Measurements from ENCODE around the gene SEMA5A. TPM values are rescaled to one million over a fixed set of nuclear protein-coding genes. Genes with fewer than 3 reads are reported as not detected.
A peak's percentile ranks its signal among the peaks of the same experiment; 100 is the strongest.

The SEMA5A gene
- polyA plus RNA-seq, 1 of the 3 experiments (the other 2 are of a cell fraction) = 0.58 TPM

DNA sequence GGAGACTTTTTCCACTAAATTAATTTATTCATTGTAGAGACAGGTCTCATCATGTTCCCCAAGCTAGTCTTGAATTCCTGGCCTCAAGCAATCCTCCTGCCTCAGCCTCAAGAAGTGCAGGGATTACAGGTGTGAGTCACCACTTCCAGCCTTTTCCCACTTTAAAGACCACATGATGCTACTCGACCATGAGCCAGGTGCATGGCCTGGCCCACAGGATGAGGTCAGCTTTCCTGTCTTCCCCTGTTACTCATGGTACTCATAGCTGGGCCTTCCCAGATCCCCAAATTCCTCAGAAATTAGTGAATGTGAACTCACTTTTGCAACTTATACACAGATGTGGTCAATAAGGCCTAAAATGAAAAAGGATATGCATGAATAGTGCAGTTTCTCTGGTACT lies 395.9 kb downstream of the SEMA5A start:
- H3K4me3 ChIP-seq (ENCODE audit: low read depth in 2 of 2, low read length in 1 of 2) = no peak overlapping the region
- H2AFZ ChIP-seq (ENCODE audit: low read depth) = no peak overlapping the region
- no peaks in the 10 kb centered on the region for H3K9me2 ChIP-seq
- no peak for DNase-seq
- no peaks in the 10 kb centered on the region for H4K20me1 ChIP-seq (ENCODE audit: insufficient read depth)
- H3K4me1 ChIP-seq (ENCODE audit: control insufficient read depth in 1 of 2, insufficient read depth in 2 of 2, low read depth in 1 of 2, low read length in 1 of 2) = no peaks in the 10 kb centered on the region
- no peak overlapping the region for H3K4me2 ChIP-seq
- no peaks in the 10 kb centered on the region for H3K79me2 ChIP-seq (ENCODE audit: insufficient read depth)
- no peaks in the 10 kb centered on the region for H3K36me3 ChIP-seq (replicated peaks in 1 of 2; ENCODE audit: control insufficient read depth in 1 of 2, insufficient read depth in 2 of 2, low read length in 1 of 2)
- H3K27me3 ChIP-seq (ENCODE audit: insufficient read depth) = no peaks in the 10 kb centered on the region
- no peak for TF ChIP-seq ELF1 (IDR thresholded peaks at IDR 0.05)
- TF ChIP-seq, protein P1, sequence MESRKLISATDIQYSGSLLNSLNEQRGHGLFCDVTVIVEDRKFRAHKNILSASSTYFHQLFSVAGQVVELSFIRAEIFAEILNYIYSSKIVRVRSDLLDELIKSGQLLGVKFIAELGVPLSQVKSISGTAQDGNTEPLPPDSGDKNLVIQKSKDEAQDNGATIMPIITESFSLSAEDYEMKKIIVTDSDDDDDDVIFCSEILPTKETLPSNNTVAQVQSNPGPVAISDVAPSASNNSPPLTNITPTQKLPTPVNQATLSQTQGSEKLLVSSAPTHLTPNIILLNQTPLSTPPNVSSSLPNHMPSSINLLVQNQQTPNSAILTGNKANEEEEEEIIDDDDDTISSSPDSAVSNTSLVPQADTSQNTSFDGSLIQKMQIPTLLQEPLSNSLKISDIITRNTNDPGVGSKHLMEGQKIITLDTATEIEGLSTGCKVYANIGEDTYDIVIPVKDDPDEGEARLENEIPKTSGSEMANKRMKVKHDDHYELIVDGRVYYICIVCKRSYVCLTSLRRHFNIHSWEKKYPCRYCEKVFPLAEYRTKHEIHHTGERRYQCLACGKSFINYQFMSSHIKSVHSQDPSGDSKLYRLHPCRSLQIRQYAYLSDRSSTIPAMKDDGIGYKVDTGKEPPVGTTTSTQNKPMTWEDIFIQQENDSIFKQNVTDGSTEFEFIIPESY (IDR thresholded peaks at IDR 0.05; ENCODE audit: borderline replicate concordance, low read depth) = no peak
- no peak for TF ChIP-seq SIN3A (IDR thresholded peaks at IDR 0.05; ENCODE audit: borderline replicate concordance, low read depth, low read length)
- TF ChIP-seq FOSL2 (IDR thresholded peaks at IDR 0.05; ENCODE audit: borderline replicate concordance, low read depth) = peak; percentile 20; the same call in 1 of the 2 replicates
- TF ChIP-seq TCF12 (IDR thresholded peaks at IDR 0.05) = peak; percentile 40; the same call in 1 of the 2 replicates
- peak; percentile 40; the same call in 1 of the 2 replicates for TF ChIP-seq MAX (IDR thresholded peaks at IDR 0.05; ENCODE audit: low read depth)
- no peak overlapping the region for H3K9ac ChIP-seq
- WGBS (ENCODE audit: low lambda C conversion rate) = 25% methylated on average over 1 of the region's 1 CpG
- ChIA-PET POLR2A (interaction anchor here (0.6 kb wide), 1 partner anchor 353 kb away, joined by 3 read pairs; no protein-coding TSS in a partner anchor), CTCF (no interaction called here)
- H3K9me3 ChIP-seq = no peaks in the 10 kb centered on the region
- no peak overlapping the region for H3K27ac ChIP-seq (ENCODE audit: low read depth in 2 of 2, low read length in 1 of 2)
- H3F3A ChIP-seq (replicated peaks; ENCODE audit: insufficient read depth) = no peaks in the 10 kb centered on the region

DNA sequence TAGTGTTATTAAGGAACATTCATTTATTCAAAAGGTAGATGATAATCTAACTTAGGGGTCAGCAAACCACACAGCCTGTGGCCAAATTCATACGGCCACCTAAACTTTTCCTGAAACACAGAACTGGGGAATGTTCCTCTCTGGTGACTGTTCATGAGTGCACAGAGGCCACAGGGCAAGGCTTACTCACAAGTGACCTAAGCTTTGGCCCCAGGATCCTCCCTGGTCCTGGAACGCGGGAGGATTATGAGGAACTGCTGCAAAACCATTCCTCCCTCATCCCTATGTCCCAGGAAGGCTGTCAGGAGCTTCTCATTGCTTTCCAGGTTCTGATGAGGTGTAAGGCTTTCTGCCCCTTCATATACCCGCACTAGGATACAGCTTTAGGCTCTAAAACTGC lies 397.6 kb downstream of the SEMA5A start:
- H4K20me1 ChIP-seq (ENCODE audit: insufficient read depth) = no peaks in the 10 kb centered on the region
- no peaks in the 10 kb centered on the region for H3K27me3 ChIP-seq (ENCODE audit: insufficient read depth)
- no peaks in the 10 kb centered on the region for H3K4me1 ChIP-seq (ENCODE audit: control insufficient read depth in 1 of 2, insufficient read depth in 2 of 2, low read depth in 1 of 2, low read length in 1 of 2)
- H3K36me3 ChIP-seq (replicated peaks in 1 of 2; ENCODE audit: control insufficient read depth in 1 of 2, insufficient read depth in 2 of 2, low read length in 1 of 2) = no peaks in the 10 kb centered on the region
- no peaks in the 10 kb centered on the region for H3K9me3 ChIP-seq
- no peak overlapping the region for H2AFZ ChIP-seq (ENCODE audit: low read depth)
- ChIA-PET CTCF (interaction anchor here (1.1 kb wide), 1 partner anchor 8 kb away, joined by 3 read pairs; no protein-coding TSS in a partner anchor), POLR2A (no interaction called here)
- WGBS (ENCODE audit: low lambda C conversion rate) = 59% methylated on average over 4 of the region's 4 CpGs
- H3K27ac ChIP-seq (ENCODE audit: low read depth in 2 of 2, low read length in 1 of 2) = no peak overlapping the region
- no peak overlapping the region for H3K9ac ChIP-seq
- no peak for DNase-seq
- H3K4me2 ChIP-seq = no peak overlapping the region
- no peaks in the 10 kb centered on the region for H3K9me2 ChIP-seq
- TF ChIP-seq GABPA (IDR thresholded peaks at IDR 0.05; ENCODE audit: low read depth) = no peak
- TF ChIP-seq TEAD4 (IDR thresholded peaks at IDR 0.05; ENCODE audit: borderline replicate concordance, insufficient read depth) = no peak
- TF ChIP-seq RXRA (IDR thresholded peaks at IDR 0.05; ENCODE audit: borderline replicate concordance, low read depth) = no peak
- TF ChIP-seq PBX3 (IDR thresholded peaks at IDR 0.05) = no peak
- no peak for TF ChIP-seq FOXM1 (IDR thresholded peaks at IDR 0.05; ENCODE audit: low read depth)
- TF ChIP-seq USF1 (IDR thresholded peaks at IDR 0.05; ENCODE audit: borderline replicate concordance, low read depth) = no peak
- no peak for TF ChIP-seq EP300 (IDR thresholded peaks at IDR 0.05; ENCODE audit: borderline replicate concordance in 1 of 2, low read depth in 1 of 2, low read length in 1 of 2)
- no peak for TF ChIP-seq SIN3A (IDR thresholded peaks at IDR 0.05; ENCODE audit: borderline replicate concordance, low read depth, low read length)
- TF ChIP-seq JUND (IDR thresholded peaks at IDR 0.05) = no peak
- TF ChIP-seq RCOR1 (IDR thresholded peaks at IDR 0.05; ENCODE audit: low read length) = no peak
- TF ChIP-seq POLR2AphosphoS5 (IDR thresholded peaks at IDR 0.05; ENCODE audit: low read depth, low read length) = no peak
- TF ChIP-seq EZH2phosphoT487 (IDR thresholded peaks at IDR 0.05; ENCODE audit: borderline replicate concordance, low read depth) = no peak
- TF ChIP-seq REST (IDR thresholded peaks at IDR 0.05; ENCODE audit: low read depth, low read length) = no peak
- no peak for TF ChIP-seq SMC3 (IDR thresholded peaks at IDR 0.05; ENCODE audit: low read depth, low read length)
- TF ChIP-seq FOXJ3 (CRISPR knock-in tag; IDR thresholded peaks at IDR 0.05) = no peak
- H3F3A ChIP-seq (replicated peaks; ENCODE audit: insufficient read depth) = no peaks in the 10 kb centered on the region
- no peak overlapping the region for H3K4me3 ChIP-seq (ENCODE audit: low read depth in 2 of 2, low read length in 1 of 2)
- H3K79me2 ChIP-seq (ENCODE audit: insufficient read depth) = no peaks in the 10 kb centered on the region
